Fibroblast of gingiva (primary cell): ENCODE data around the gene PSMC4.

Source experiments
- DNase-seq: peaks from one replicate; pipeline ENCODE4 v3.0.0-alpha.2; 2011; ENCODE audit warnings: low read depth

Gene PSMC4

DNA sequence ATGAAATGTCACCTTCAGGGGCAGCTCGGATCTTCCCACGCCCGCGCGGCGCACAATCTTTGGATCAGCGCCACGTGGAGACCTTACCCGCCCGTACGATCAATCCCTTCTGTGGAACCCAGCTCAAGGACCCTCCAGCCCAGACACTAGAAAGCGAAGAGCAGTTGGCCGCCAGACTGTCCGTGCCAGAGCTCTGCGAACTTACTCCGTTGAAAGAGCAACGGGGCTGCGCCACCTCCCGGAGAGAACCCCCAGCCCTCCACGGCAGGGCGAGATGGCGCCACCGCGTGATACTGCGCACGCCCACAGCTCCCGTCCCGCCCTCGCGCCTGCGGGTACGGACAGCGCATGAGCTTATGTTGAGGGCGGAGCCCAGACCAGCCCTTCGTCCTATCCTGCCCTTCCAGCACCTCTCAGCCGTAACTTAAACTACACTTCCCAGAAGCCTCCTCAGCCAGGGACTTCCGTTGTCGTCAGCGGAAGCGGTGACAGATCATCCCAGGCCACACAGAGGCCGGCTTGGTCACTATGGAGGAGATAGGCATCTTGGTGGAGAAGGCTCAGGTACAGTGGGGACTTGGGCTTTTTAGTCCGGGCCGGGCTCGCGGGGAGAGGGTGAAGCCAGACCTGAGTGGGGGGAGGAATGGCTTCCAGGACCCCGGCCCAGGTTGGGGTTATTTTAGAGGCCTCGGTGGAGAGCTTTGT lies at the start of gene PSMC4:
TSS of gene PSMC4 (plus strand) at position 491 of the 705 bp plus-strand sequence. CDS start at position 529, 38 bp downstream.
- peak; percentile 99 for DNase-seq

DNA sequence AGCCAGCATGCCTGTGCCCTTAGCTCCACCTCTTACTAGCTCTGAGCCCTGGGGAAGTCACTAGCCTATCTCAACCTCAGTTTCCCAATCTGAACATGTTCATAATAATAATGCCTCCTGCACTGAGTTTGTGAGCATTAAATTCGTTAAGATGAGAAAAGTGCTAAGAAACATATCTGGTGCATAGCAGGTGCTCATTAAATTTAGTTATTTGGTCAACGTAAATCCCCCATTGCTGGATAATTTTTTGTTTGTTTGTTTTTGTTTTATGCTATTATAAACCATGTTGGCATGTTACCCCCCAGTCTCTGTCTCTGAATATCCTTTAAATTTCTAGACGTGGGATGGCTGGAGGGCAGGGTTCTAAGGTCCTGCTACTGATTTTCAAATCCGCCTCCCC lies 47.1 kb upstream of the PSMC4 start:
- DNase-seq: no peak

DNA sequence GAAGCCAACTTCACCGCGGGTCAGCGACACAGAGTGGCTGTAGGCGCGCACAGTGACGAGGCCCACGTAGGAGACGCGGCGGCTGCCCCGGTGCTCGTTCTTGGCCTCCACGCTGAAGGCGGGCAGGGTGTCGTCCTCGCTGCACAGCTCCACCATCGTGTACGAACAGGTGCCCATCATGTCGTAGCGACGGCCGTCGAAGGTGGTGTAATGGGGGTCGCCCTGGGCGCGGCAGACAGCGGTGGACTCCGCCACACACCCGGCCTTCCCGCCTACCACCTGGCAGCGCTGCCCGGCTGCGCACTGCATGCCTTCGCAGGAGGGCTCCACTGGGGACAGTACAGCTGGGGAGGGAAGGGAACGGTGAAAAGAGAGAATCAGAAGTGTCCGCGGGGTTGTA lies 46.6 kb upstream of the PSMC4 start:
- no peak for DNase-seq

DNA sequence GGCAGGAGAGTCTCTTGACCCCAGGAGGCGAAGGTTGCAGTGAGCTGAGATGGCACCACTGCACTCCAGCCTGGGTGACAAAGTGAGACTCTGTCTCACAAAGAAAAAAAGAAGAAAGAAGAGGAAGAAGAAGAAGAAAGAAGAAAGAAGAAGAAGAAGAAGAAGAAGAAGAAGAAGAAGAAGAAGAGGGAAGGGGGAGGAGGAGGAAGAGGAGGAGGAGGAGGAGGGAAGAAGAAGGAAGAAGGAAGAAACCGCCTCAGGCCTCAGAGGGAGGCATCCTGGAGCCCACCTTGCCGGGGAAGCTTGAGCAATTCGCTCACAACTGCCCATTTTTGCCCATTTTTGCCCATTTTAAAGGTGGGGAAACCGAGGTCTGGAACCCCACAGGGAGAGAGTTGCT lies 46.0 kb upstream of the PSMC4 start:
- no peak for DNase-seq

DNA sequence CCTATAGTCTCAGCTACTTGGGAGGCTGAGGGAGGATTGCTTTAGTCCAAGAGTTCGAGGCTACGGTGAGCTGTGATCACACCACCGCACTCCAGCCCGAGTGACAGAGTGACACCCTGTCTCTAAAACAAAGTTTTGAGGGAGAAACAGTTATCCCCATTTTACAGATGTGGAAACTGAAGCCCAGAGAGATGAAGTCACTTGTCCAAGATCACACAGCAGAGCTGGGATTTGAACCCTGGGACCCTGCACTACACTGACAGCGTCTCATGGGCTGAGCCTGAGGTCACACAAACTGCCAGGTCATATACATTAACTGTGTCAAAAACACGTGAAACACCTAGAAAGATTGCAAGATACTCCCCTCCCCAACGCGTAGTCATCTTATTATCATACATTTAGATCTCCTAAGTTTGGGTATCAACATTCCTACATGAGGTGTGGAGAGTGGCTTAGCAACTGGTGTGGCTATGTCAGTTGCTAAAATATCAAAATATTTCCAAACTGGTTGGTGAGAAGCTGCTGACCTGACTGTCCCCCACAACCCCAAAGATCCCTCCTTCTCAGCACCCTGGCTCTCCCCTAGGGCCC lies 44.7 kb upstream of the PSMC4 start:
- DNase-seq: no peak

DNA sequence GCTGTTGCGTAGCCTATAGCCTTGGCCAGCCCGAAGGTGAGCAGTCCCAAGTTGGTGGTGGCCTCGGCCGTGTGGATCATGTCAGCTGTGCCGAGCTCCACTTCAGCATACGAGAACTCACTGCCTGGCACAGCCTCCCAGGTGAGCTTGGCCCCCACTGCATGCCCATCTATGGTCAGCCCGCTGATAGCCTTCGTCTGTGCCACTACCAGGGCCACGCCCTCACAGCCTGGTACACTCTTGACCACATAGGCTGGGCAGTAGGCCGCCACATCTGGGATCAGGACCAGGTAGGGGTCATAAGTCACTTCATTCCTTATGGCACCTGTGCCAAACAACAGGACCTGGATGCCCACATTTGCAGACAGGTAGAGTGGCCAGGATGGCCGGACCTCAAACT lies 43.9 kb upstream of the PSMC4 start:
- DNase-seq: no peak

DNA sequence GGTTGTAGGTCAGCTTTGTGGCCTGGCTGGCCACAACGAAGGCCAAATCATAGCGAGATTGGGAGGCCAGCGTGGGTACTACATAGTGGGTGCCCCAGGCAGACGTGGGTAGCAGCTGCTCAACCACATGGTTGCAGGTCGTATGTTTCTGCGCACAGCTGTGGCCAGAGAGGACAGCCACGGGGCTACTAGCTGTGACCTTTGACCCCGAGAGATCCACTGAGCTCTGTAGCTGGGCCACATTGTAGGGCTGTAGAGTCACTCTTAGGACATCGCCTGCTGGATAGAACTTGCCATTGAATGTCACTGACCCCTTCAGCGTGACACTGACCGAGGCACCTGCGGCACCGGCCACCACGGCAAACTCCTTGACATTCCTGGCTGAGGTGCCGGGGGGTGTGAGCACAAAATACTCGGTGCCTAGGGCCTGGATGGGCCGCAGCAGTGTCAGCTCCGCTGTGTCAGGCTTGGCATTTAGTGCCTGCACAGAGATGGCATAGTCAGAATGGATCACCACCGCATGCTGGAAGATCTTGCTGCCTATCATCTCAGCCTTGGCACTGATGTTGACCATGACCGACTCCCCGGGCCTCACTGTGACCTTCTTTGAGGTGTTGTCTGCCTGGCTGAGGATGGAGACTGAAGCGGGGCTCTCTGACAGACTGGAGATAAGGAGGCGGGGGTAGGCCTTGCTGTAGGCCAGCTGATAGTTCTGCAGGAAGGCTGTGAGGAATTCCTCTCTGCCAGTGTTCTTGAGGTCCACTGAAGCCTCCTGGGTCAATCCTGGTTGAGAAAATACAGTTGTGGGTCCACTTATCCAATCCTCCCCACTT lies 43.2 kb upstream of the PSMC4 start:
- no peak for DNase-seq

DNA sequence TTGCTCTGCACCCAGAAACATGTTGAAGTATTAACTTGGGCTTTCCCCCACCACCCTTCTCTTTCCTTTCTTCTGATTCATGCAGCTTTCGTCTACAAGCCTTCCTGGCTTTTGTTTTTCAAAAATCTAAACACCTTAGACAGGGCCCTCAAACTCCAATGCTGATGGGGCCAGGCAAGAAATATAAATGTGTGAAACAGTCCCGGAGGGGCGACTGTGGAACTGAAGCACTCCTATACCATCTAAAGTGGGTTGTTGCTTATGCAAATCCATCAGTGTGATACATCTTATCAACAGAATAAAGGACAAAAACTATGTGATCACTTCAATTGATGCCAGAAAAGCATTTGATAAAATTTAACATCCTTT lies 42.6 kb upstream of the PSMC4 start:
- no peak for DNase-seq

DNA sequence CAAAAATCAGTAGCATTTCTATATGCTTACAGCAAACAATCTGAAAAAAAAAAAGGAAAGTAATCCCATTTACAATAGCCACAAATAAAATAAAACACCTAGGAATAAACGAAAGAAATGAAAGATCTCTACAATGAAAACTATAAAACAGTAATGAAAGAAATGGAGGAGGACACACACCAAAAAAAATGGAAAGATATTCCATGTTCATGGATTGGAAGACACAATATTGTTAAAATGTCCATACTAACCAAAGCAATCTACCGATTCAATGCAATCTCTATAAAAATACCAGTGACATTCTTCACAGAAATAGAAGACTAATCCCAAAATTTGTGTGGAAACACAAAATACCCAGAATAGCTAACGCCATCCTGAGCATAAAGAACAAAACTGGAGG lies 41.2 kb upstream of the PSMC4 start:
- no peak for DNase-seq

DNA sequence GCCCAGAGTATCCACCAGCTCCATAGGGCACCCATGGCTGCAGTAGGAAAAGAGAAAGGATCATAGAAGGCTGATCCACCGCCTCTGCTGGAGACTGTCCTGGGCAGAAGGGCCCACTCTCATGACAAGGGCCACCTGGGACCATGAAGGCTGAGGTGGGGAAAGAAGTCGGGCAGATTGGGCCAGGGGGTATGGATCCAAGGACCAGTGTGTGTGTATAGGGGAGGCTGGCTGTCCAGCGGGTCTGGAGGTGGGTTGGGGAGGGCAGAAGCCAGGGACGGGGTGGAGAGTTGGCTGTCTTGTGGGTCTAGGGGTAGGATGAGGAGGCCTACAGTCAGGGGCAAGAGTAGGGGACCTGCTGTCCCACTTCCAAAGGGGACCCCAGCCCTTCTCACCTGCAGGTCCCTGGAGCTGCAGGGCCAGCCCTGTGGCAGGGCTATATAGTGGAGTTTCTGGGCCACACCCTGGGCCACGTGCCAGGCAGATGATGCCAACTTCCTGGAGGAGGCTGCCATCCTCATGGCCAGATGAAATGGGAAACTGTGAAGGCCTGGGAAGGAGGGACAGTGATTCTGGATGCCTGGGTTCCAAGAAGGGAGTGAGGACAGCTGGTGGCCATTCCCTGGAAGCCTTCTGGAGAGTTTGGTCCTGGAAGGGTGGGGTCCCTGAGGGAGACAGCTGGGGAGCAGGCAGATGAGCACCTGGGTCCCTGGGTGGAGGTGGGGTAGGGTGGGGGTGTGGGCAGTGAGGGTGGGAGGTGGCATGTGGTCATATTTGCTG lies 36.2 kb upstream of the PSMC4 start, which contains the start of gene FCGBP:
TSS of gene FCGBP (minus strand) at position 51 of the 780 bp plus-strand sequence.
- no peak for DNase-seq

DNA sequence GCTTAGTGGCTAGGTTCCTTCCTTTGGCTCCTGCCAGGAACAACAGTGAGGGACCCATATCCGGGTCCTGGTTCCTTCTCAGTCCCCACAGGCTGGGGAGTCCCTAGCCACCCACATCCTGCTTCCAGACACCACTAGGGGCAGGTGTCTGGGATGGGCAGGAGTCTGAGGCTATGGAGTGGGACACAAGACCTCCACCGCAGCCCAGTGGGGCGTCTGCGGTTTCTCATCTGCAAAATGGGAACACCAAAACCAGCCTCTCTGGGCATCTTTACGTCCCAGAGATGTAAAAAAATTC lies 35.7 kb upstream of the PSMC4 start:
- DNase-seq: no peak

DNA sequence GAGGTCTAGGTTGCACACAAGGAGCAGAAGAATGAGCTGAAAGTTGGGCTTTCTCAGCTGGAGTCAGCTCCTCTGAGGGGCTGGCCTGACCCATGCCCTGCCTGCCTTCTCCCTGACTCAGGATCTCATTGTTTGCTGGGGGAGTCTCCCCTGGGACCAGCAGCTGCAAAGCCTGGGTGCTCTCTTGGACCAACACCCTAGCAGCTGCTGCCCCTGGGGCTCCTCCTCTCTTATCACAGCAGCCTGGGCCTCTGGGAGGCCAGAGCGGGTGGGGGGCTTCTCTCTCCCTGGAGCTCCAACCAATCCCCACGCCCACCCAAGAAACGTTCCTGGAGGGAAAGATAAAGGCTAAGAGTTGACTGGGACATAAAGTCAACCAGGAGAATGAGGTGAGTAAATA lies 34.9 kb upstream of the PSMC4 start:
- DNase-seq: no peak

DNA sequence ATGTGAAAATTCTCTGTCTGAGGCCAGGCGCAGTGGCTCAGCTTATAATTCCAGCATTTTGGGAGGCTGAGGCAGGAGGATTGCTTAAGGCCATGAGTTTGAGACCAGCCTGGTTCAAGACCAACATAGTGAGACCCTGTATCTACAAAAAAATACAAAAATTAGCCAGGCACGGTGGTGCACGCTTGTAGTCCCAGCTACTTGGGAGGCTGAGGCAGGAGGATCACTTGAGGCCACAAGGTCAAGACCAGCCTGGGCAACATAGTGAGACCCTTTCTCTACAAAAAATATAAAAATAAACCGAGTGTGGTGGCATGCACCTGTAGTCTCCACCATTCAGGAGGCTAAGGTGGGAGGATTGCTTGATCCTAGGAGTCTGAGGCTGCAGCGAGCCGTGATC lies 34.3 kb upstream of the PSMC4 start:
- no peak for DNase-seq

DNA sequence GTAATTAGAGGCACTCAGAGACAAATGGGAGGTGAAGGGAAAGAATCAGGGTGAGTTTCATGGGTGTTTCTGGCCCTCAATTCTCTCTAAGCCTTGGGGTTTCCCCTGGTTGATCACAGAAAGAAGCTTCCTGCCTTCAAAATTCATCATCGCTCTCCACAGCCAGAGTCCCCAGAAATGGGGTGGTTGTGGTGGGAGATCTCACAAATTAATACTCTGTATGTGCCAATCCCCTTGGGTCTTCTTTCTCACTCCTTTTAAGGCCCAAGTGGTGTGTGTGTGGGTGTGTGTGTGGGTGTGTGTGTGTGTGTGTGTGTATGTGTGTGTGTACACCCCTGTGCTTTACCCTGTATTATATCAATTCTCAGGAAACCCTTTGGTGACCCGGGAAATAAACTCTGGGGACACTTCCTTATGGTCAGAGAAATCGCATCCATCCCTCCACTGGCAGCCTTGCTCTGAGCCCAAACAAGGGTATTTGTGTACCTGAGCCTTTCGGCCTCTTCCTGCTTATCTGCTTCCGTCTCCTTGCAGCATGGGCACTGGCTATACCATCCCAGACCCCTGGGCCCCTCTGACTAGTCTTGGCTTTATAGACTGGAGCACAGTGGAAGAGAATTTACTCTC lies 33.8 kb upstream of the PSMC4 start:
- DNase-seq: no peak

DNA sequence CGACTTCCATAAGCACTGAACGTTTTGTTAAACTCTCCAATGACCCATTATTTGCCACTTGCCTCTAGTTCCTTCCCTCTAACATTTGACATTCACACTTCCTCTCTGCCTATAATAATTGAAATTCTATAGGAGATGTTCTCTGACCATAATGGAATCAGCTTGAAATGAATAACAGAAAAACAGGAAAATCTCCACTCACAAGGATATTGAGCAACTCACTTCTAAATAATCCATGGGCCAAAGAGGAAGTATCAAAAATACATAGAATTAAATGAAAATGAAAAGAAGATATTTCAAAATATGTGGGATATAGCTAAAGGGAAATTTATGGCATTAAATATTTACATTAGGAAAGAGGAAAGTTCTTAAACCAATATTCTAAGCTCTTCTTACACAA lies 33.2 kb upstream of the PSMC4 start:
- no peak for DNase-seq

DNA sequence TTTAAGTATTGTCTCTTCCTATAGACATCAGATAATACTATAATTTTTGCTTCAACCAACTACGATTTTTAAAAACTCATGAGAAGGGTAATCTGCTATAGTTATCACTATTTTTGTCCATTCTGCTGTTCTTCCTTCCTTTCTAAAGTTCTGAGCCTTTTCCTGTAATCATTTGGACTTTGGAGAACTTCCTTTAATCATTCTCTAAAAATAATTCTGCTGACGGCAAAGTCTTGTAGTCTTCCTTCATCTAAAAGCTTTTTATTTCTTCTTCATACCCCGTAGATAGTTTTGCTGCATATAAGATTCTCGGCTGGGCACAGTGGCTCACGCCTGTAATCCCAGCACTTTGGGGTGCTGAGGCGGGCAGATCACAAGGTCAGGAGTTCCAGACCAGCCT lies 31.4 kb upstream of the PSMC4 start:
- no peak for DNase-seq

DNA sequence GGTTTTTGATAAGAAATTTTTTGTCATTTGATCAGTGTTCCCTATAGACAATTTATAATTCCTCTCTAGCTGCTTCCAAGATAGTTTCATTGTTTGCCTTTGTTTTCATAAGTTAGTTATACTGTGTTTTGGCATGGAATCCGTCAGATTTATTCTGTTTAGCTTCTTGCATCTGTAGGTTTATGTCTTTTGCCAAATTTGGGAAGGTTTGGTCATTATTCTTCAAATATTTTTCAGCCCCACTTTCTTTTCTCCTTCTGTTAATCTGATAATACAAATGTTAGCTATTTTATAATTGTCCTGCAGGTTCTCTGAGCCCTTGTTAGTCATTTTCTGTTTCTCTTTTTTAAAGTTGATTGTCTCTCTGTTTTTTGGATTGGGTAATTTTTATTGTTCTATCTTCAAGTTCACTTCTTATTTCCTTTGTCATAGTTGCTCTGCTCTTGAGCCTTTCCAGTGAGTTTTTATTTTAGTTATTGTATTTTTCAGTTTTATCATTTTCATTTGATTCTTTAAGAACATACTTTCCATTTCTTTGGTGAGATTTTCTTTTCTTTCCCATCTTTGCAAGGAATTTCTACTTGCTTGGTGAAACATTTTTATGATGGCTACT lies 30.6 kb upstream of the PSMC4 start:
- no peak for DNase-seq

DNA sequence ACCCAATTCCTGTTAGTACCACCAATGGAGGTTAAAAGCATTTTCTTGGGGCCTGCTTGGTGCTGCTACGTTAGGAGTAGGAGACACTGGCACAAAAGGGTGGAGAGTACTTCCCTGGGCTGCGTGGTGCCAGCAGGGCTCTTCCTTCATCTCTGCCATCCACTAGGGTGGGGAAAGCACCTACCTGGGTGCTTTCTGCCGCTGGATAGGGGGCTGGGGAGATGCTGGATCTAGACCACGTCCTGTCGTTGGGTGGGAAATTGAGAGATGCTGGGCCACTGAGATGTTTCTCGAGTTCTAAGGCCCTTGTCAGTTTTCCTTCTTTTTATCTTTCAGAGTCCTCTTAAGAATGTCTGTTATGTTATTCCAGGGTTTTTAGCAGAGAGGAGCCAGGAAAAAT lies 29.8 kb upstream of the PSMC4 start:
- no peak for DNase-seq

DNA sequence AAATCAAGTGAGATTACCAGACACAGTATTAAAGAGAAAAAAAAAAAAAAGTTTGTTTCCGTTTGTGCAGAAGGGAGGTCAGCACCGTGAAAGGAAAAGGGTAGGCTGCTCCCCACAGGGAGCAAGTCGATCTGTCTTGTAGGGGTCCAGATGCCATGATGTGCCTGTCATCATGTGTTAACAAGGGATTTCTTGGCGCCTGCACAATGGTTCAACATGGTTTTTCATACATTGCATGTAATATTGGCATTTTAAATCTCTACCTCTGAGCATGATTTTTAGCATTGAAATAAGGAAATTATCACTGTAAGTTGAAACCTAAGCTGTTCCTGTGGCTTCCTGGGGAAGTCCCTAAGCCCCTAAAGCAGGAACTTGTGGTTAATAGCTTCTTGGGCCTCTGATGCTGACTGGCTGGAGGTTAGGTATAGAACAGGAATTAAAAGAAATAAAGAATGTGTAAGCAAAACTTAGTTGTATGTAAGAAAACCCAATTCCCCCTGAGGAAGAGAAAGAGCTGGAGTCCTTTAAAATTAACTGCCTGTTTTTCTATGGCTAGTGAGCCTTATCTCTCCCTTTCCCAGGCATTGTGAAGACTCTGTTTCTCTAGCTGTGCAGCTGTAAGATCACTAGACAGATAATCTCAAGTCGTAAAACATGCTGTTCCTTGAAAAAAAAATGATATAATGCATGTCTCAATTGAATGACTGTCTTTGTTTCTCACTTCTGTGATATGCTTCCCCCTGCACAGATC lies 29.2 kb upstream of the PSMC4 start:
- no peak for DNase-seq

DNA sequence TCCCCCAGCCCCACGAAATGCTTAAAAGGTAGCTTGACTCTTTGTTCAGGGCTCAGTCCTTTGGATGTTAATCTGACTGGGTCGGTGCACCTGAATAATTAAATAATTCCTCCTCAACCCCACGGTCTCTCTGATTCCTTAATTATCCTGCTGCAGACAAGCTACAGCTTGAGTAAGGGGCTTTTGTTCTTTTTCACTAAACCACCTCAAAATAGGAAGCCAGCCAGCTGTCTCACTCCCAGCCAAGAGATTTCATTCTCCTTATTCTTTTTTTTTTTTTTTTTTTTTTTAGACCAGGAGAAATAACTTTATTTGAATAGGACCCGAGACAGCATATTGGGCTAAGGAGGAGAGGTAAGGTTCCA lies 28.6 kb upstream of the PSMC4 start:
- no peak for DNase-seq

DNA sequence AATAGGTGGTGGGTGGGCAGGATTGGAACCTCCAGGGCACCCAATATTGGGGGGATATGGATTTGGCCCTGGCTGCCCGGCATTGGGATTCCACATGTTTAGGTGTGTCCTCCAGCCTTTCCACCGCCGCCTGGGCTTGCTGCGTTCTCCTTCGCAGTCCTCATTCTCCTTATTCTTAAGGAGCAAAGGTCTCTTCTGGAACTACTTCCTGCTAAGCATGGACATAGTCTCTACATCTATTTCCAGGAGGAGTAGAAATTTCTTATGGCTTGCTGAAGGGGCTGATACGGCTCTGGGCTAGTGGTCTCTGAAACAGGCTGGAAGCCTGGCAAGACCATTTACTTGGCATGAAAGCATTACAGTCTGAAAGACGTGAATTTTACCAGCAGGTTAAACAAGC lies 27.4 kb upstream of the PSMC4 start:
- no peak for DNase-seq
